ENCODE data around the gene RIOK3.

DNA sequence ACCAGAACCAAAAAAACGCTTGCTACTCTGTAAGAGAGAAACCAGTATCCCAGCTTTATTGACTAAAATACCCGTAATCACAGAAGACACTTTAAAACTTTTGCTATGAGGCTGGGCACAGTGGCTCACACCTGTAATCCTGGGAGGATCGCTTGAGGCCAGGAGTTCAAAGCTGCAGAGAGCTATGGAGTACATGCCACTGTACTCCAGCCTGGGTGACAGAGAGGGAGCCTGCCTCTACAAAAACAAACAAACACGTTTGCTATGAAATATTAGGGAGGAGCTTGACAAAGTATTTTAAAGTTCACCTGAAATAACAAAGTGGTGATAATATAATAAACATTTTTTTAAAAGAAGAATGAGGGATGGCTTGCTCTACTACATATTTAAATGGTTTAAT lies 28.5 kb upstream of the RIOK3 start:
- TF ChIP-seq, protein P1, sequence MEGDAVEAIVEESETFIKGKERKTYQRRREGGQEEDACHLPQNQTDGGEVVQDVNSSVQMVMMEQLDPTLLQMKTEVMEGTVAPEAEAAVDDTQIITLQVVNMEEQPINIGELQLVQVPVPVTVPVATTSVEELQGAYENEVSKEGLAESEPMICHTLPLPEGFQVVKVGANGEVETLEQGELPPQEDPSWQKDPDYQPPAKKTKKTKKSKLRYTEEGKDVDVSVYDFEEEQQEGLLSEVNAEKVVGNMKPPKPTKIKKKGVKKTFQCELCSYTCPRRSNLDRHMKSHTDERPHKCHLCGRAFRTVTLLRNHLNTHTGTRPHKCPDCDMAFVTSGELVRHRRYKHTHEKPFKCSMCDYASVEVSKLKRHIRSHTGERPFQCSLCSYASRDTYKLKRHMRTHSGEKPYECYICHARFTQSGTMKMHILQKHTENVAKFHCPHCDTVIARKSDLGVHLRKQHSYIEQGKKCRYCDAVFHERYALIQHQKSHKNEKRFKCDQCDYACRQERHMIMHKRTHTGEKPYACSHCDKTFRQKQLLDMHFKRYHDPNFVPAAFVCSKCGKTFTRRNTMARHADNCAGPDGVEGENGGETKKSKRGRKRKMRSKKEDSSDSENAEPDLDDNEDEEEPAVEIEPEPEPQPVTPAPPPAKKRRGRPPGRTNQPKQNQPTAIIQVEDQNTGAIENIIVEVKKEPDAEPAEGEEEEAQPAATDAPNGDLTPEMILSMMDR (IDR thresholded peaks at IDR 0.05) = no peak
- TF ChIP-seq POLR2A (IDR thresholded peaks at IDR 0.05) = no peak

All from adrenal gland (tissue), 5 donors.